Brain microvascular endothelial cell (primary cell): Measurements from ENCODE around the gene CRTAC1.
A peak's percentile ranks its signal among the peaks of the same experiment; 100 is the strongest.

ENCODE experiments used
- DNase-seq: peaks from one replicate; pipeline ENCODE4 v3.0.0-alpha.2; 2020
- H3K27ac ChIP-seq: fragments of 250-450 bp; sonication (Bioruptor Pico); 2 replicates; pipeline ENCODE4 v1.5.1; 2020; ENCODE audit warnings: mild to moderate bottlenecking, moderate library complexity
- H3K27me3 ChIP-seq: fragments of 250-450 bp; sonication (Bioruptor Pico); replicated peaks from 2 replicates; pipeline ENCODE4 v1.5.1; 2020; ENCODE audit warnings: mild to moderate bottlenecking
- H3K36me3 ChIP-seq: fragments of 250-450 bp; sonication (Bioruptor Pico); replicated peaks from 2 replicates; pipeline ENCODE4 v1.5.1; 2020; ENCODE audit warnings: mild to moderate bottlenecking
- H3K4me3 ChIP-seq: 2 replicates; pipeline ENCODE4 v1.5.1; 2011; ENCODE audit warnings: low read depth, mild to moderate bottlenecking, control low read depth, low read length, moderate library complexity
- CTCF ChIP-seq: IDR thresholded peaks from 2 replicates; pipeline ENCODE4 v1.5.1; 2011; ENCODE audit warnings: low read depth, mild to moderate bottlenecking, moderate library complexity, low read length, control low read depth, inconsistent platforms; ENCODE audit errors: missing control alignments
- in situ Hi-C: cut with HindIII; loops from 2 replicates; pipeline ENCODE4 v1.10.0; 2017; ENCODE audit warnings: low sequenced_read_pairs, low pct_ligation_motif_present

CRTAC1 gene

DNA sequence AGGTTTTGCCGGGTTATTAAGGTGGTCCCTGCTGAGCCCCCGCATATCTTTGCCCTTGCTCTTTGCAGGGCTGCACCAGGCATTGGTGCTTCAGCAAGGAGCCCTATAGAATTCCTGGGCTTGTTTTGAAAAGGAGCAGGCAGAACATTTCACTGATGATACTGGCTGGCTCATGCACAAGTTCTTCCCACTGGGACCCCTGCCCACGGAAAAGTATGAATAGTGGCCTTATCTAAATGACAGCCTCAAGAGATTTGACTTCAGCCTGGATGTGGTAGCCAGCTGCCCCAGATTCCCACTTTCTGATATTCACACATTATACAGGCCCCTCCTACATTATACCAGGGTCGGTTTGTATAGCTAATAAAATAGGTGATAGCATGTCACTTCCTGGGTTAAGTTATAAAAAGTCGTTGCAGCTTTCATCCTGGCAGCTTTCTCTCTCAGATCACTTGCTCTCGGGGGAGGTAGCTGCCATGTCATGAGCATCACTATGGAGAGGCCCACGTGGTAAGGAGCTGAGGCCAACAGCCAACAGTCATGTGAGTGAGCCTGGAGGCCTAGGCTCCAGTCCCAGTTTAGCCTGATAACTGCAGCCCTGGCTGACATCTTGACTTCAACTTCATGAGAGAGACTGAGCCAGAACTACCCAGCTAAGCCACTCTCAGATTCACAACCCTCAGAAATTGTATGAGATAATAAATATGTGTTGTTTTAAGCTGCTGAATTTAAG, 16.8 kb upstream of the CRTAC1 start:
- Histone ChIP-seq H3K4me3 (no peak overlapping the region), H3K27ac (no peak overlapping the region), H3K36me3 (no peaks in the 10 kb centered on the region), H3K27me3 (no peaks in the 10 kb centered on the region)
- TF ChIP-seq CTCF = no peak
- DNase-seq = no peak
- in situ Hi-C loops = no loop called here

- peak; percentile 32 for DNase-seq
- peak; percentile 92 for TF ChIP-seq CTCF
- in situ Hi-C loops = no loop called here
- no peaks in the 10 kb centered on the region for H3K36me3 ChIP-seq
- no peak overlapping the region for H3K4me3 ChIP-seq
- peaks cover 2% of the 10 kb centered on the region for H3K27me3 ChIP-seq
- no peak overlapping the region for H3K27ac ChIP-seq
Observed at GRCh38 chr10:98045785-98046389, 15.5 kb upstream of the CRTAC1 start.

DNA sequence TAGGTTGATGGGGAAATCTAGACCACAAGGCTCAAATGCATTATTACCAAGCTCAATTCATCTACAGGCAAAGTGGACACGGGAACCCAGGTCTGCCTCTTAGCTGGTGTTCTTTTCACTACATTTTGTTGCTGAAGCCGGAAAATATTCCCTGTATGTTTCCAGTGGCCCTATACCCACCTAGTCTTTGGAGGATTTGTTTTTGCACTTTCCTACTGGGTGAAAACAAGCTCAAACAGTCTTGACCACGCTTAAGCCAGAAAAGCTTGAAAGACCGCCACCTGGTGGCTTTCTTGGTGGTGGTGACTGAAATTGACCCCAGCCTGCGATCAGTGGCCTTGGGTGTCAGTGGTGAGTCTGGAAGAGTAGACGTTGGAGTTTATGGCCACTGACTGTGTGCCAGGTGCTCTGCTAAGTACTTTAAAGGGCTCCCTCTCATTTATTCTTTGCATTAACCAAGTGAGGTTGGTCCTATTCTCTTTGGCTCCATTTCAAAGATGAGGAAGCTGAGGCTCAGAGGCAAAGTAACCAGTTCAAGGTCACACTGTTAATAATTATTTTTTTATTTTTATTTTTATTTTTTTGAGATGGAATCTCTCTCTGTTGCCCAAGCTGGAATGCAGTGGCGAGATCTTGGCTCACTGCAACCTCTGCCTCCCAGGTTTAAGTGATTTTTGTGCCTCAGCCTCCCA, 11.1 kb upstream of the CRTAC1 start:
- peaks cover 28% of the 10 kb centered on the region for H3K27me3 ChIP-seq
- no peaks in the 10 kb centered on the region for H3K36me3 ChIP-seq
- peak; percentile 87 for TF ChIP-seq CTCF
- peak; percentile 60 for DNase-seq
- H3K4me3 ChIP-seq = no peak overlapping the region
- H3K27ac ChIP-seq = no peak overlapping the region
- in situ Hi-C loops = no loop called here

- DNase-seq = no peak
- H3K27me3 ChIP-seq = peaks cover 30% of the 10 kb centered on the region
- no peak for TF ChIP-seq CTCF
- in situ Hi-C loops = no loop called here
- no peaks in the 10 kb centered on the region for H3K36me3 ChIP-seq
- no peak overlapping the region for H3K27ac ChIP-seq
- no peak overlapping the region for H3K4me3 ChIP-seq
Observed at GRCh38 chr10:98039690-98040381, 9.4 kb upstream of the CRTAC1 start.

- Histone ChIP-seq H3K27me3 (peaks cover 37% of the 10 kb centered on the region), H3K4me3 (no peak overlapping the region), H3K27ac (no peak overlapping the region), H3K36me3 (no peaks in the 10 kb centered on the region)
- no peak for DNase-seq
- in situ Hi-C loops = no loop called here
- no peak for TF ChIP-seq CTCF
Observed at GRCh38 chr10:98038288-98038687, 7.9 kb upstream of the CRTAC1 start.
